ENCODE data around the gene CUL4A.

DNA sequence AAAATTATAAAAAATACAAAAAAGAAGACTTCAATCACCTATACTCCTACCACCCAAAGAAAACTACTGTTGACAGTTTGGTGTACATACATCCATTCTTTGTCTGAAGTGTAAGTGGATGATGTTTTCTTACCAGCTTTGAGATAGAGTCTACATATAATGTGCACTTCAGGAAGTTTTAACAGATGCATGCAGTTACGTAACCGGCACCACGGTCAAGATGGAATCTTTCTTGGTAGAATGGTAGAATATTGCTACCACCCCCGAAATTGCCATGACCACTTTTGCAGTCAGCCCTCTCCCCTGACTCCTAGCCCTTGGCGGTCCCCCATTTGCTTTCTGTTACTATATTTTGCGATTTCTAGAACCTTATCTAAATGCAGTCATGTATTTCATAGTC lies 1.4 kb downstream of the CUL4A start:
- TF ChIP-seq EZH2 (IDR thresholded peaks at IDR 0.05; ENCODE audit: borderline replicate concordance) (no peak), EZH2phosphoT487 (IDR thresholded peaks at IDR 0.05; ENCODE audit: low read depth, severe bottlenecking, unreplicated experiment) (no peak)
- TF ChIP-seq, protein P1, sequence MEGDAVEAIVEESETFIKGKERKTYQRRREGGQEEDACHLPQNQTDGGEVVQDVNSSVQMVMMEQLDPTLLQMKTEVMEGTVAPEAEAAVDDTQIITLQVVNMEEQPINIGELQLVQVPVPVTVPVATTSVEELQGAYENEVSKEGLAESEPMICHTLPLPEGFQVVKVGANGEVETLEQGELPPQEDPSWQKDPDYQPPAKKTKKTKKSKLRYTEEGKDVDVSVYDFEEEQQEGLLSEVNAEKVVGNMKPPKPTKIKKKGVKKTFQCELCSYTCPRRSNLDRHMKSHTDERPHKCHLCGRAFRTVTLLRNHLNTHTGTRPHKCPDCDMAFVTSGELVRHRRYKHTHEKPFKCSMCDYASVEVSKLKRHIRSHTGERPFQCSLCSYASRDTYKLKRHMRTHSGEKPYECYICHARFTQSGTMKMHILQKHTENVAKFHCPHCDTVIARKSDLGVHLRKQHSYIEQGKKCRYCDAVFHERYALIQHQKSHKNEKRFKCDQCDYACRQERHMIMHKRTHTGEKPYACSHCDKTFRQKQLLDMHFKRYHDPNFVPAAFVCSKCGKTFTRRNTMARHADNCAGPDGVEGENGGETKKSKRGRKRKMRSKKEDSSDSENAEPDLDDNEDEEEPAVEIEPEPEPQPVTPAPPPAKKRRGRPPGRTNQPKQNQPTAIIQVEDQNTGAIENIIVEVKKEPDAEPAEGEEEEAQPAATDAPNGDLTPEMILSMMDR (IDR thresholded peaks at IDR 0.05; ENCODE audit: poor library complexity) = no peak
